ENCODE data around the gene ESCO1. TPM values are rescaled to one million over a fixed set of nuclear protein-coding genes. Genes with fewer than 3 reads are reported as not detected.
"Not testable (repeated sequence)": the region's sequence is repeated elsewhere in the genome, so short reads cannot be mapped to it uniquely, and the experiment has no call there.

ESCO1 gene
- total RNA-seq, 1 experiment from 2014 or later = 36.7 TPM

- Histone ChIP-seq H3K9me3 (ENCODE audit: control insufficient read depth, low read depth, low read length) (no peaks in the 10 kb centered on the region), H2BK20ac (ENCODE audit: low read depth, low read length, poor library complexity, severe bottlenecking) (no peak overlapping the region), H3K4ac (ENCODE audit: low read depth, low read length) (no peak overlapping the region), H2AK5ac (ENCODE audit: insufficient read length, low read length) (no peak overlapping the region), H3K4me1 (ENCODE audit: insufficient read depth, low read length) (no peaks in the 10 kb centered on the region), H3K18ac (ENCODE audit: insufficient read length, low read depth, low read length) (no peak overlapping the region), H3K23me2 (ENCODE audit: insufficient read length, low read depth, low read length, poor library complexity, severe bottlenecking) (no peaks in the 10 kb centered on the region), H3K9ac (ENCODE audit: extremely low read depth, insufficient read length, low read length) (no peak overlapping the region), H2BK12ac (ENCODE audit: insufficient read length, low read depth, low read length) (no peak overlapping the region), H3K27ac (ENCODE audit: insufficient read length, low read depth, low read length) (no peak overlapping the region), H2BK5ac (ENCODE audit: insufficient read length, low read length) (no peak overlapping the region), H2BK15ac (ENCODE audit: low read depth, low read length) (no peak overlapping the region), H3K4me2 (ENCODE audit: insufficient read depth, insufficient read length, low read length) (no peak overlapping the region), H4K91ac (ENCODE audit: insufficient read length, low read depth, low read length) (no peak overlapping the region), H3K23ac (ENCODE audit: insufficient read length, low read depth, low read length) (no peak overlapping the region), H3T11ph (ENCODE audit: low read length) (no peak overlapping the region), H4K20me1 (ENCODE audit: control insufficient read depth, insufficient read depth, insufficient read length) (no peaks in the 10 kb centered on the region), H3K79me2 (ENCODE audit: insufficient read depth, low read length) (no peaks in the 10 kb centered on the region; the same call in 1 of the 2 replicates), H3K56ac (ENCODE audit: insufficient read length, low read depth, low read length) (no peak overlapping the region), H4K5ac (ENCODE audit: insufficient read length, low read depth, low read length) (no peak overlapping the region), H2BK120ac (ENCODE audit: low read depth, low read length, poor library complexity, severe bottlenecking) (no peak overlapping the region), H2AFZ (ENCODE audit: low read length) (no peak overlapping the region), H4K8ac (replicated peaks; ENCODE audit: insufficient read length, low read depth, low read length) (no peak overlapping the region), H3K27me3 (ENCODE audit: insufficient read depth, low read length) (no peaks in the 10 kb centered on the region), H3K79me1 (ENCODE audit: insufficient read depth, low read depth, low read length, poor library complexity, severe bottlenecking) (peaks cover 3% of the 10 kb centered on the region), H3K14ac (ENCODE audit: insufficient read depth, low read length) (no peak overlapping the region)
- WGBS (ENCODE audit: extremely low coverage, insufficient read length, low lambda C conversion rate) = no CpG with 5 or more reads among the region's 9 CpGs
- DNase-seq = no peak
- Mint-ChIP-seq H3K36me3 (ENCODE audit: insufficient read depth in 1 of 3, low read depth in 3 of 3) (peaks cover 47 to 85% (median 78%) of the 10 kb centered on the region in 3 experiments; a peak in 6 of 7 replicates), H3K4me1 (no peaks in the 10 kb centered on the region), H3K27me3 (ENCODE audit: low read depth) (no peaks in the 10 kb centered on the region), H3K9me3 (no peaks in the 10 kb centered on the region), H3K4me3 (no peak overlapping the region), H3K27ac (0 out of 7 replicates have a peak overlapping the region, but pooled peaks of 1 of the 3 experiments have one; percentile 3)
- no peak for TF ChIP-seq CTCF (conservative IDR thresholded peaks at IDR 0.05)
Measured at GRCh38 chr18:21629089-21629832, 28.8 kb upstream of the ESCO1 start.

- H3K27ac Mint-ChIP-seq = peak overlapping the region in 1 of 3 experiments; percentile 70; a peak in 1 of 7 replicates
- DNase-seq; H3K27ac ChIP-seq (ENCODE audit: insufficient read length, low read depth, low read length); H3K4me1 ChIP-seq (ENCODE audit: insufficient read depth, low read length); H3K27me3 Mint-ChIP-seq (ENCODE audit: low read depth); H3K4me2 ChIP-seq (ENCODE audit: insufficient read depth, insufficient read length, low read length); H3K23me2 ChIP-seq (ENCODE audit: insufficient read length, low read depth, low read length, poor library complexity, severe bottlenecking); H2BK20ac ChIP-seq (ENCODE audit: low read depth, low read length, poor library complexity, severe bottlenecking); H3K27me3 ChIP-seq (ENCODE audit: insufficient read depth, low read length); H2BK12ac ChIP-seq (ENCODE audit: insufficient read length, low read depth, low read length); H3T11ph ChIP-seq (ENCODE audit: low read length); H3K79me1 ChIP-seq (ENCODE audit: insufficient read depth, low read depth, low read length, poor library complexity, severe bottlenecking); H3K4me1 Mint-ChIP-seq; H3K23ac ChIP-seq (ENCODE audit: insufficient read length, low read depth, low read length); H2AK5ac ChIP-seq (ENCODE audit: insufficient read length, low read length); H4K8ac ChIP-seq (replicated peaks; ENCODE audit: insufficient read length, low read depth, low read length); H2AFZ ChIP-seq (ENCODE audit: low read length); H3K9me3 ChIP-seq (ENCODE audit: control insufficient read depth, low read depth, low read length); H4K20me1 ChIP-seq (ENCODE audit: control insufficient read depth, insufficient read depth, insufficient read length); H2BK120ac ChIP-seq (ENCODE audit: low read depth, low read length, poor library complexity, severe bottlenecking); H3K4me3 Mint-ChIP-seq; H3K14ac ChIP-seq (ENCODE audit: insufficient read depth, low read length); H3K4ac ChIP-seq (ENCODE audit: low read depth, low read length); H3K9me3 Mint-ChIP-seq; H4K91ac ChIP-seq (ENCODE audit: insufficient read length, low read depth, low read length); H2BK5ac ChIP-seq (ENCODE audit: insufficient read length, low read length); H3K18ac ChIP-seq (ENCODE audit: insufficient read length, low read depth, low read length); H3K56ac ChIP-seq (ENCODE audit: insufficient read length, low read depth, low read length); H3K9ac ChIP-seq (ENCODE audit: extremely low read depth, insufficient read length, low read length); H4K5ac ChIP-seq (ENCODE audit: insufficient read length, low read depth, low read length); H2BK15ac ChIP-seq (ENCODE audit: low read depth, low read length): not testable (repeated sequence)
- WGBS (ENCODE audit: extremely low coverage, insufficient read length, low lambda C conversion rate) = no CpG with 5 or more reads among the region's 9 CpGs
- peaks cover 39 to 69% (median 63%) of the 10 kb centered on the region in 3 experiments; a peak in 6 of 7 replicates for H3K36me3 Mint-ChIP-seq (ENCODE audit: insufficient read depth in 1 of 3, low read depth in 3 of 3)
- H3K79me2 ChIP-seq (ENCODE audit: insufficient read depth, low read length) = peaks cover 39% of the 10 kb centered on the region; the same call in 1 of the 2 replicates
Measured at GRCh38 chr18:21621640-21622039, 21.1 kb upstream of the ESCO1 start.

All from H9 (cell line).